Measurements from ENCODE around the gene C2orf15. TPM values are rescaled to one million over a fixed set of nuclear protein-coding genes. Genes with fewer than 3 reads are reported as not detected.

C2orf15 gene
- total RNA-seq, result 0.18 TPM in 1 of 2 replicates, not detected in the other

DNA sequence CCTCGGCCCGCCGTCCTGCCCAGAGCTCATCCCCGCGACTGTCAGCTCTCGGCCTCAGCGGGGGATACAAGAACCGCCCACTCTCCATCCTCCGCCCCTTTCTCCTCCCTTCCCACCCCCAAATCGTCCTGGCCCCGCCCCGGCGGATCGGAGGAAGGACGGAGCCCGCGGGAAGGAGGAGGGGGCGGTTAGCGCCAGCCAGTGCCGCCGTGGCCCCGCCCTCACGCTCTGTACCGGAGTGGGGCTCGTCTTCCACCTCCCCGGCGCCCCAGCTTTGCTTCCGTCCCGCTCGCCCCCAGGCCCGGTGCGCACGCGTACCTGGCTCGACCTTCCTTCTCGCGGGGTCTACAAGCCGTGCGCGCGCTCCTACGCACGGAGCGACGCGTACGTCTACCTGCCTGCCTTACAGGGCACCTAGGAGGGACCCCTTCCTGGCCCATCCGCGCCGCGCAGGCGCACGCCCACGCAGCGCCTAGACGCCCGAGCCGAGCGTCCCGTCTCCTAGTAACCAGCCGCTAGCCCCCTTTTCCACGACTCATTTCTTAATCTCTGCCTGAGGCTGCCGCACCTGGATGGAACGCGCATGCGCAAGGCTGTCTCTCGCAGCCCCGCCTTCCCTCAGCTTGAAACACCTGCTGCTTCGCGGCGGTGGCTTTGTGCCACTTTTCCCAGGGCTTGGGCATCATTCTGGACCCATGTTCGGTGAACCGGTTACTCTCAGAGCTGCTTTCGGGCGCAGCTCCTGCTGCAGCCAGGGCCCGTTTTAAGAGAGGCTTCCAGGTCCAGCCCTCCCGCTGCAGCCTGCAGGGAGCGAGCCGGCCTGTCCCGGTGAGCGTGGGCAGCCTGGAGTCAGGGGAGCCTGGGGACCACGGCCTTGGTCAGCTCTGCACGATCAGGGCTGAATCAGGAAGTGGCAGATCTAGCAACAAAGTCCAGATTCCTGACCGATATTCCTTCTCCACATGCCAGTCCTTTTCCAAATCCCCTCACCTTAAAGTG is at the start of gene C2orf15:
Gene C2orf15, plus strand, starts transcription at position 598 of the 999 bp plus-strand sequence. CDS start 8,852 bp downstream, outside the sequence.

GRCh38 chr2:99154643-99155536 is 13.4 kb downstream of the C2orf15 start, which contains the start of the genes LIPT1 and TSGA10:
Gene LIPT1 (plus strand): TSS chr2:99154967. CDS start chr2:99161958, 6,991 bp downstream.
Gene TSGA10 (minus strand): TSS chr2:99154942. CDS start chr2:99109439, 45,503 bp downstream.

GRCh38 chr2:99180755-99181623 is 39.5 kb downstream of the C2orf15 start, which contains the start of the genes MITD1 and MRPL30:
Gene MITD1 (minus strand): TSS chr2:99181058. CDS start chr2:99180981, 77 bp downstream.
Gene MRPL30 (plus strand): TSS chr2:99181184. CDS start chr2:99186204, 5,020 bp downstream.

Other genes starting within 250 kb of the C2orf15 start
- not detected in 2 replicates for gene CRACDL, start 205.5 kb upstream of the C2orf15 start, total RNA-seq
- 3.3 and 13.1 TPM in 2 replicates for gene TSGA10, start 13.2 kb downstream of the C2orf15 start, total RNA-seq
- 4.1 and 6.2 TPM in 2 replicates for gene LIPT1, start 13.3 kb downstream of the C2orf15 start, total RNA-seq
- 25.5 and 26.9 TPM in 2 replicates for gene MITD1, start 39.4 kb downstream of the C2orf15 start, total RNA-seq
- gene MRPL30, start 39.5 kb downstream of the C2orf15 start, total RNA-seq, result 33.9 and 36.1 TPM in 2 replicates
- not detected in 2 replicates for gene LYG2, start 114.0 kb downstream of the C2orf15 start, total RNA-seq
- gene LYG1, start 159.5 kb downstream of the C2orf15 start, total RNA-seq, result 0.14 TPM in 1 of 2 replicates, not detected in the other
- gene TXNDC9, start 194.6 kb downstream of the C2orf15 start, total RNA-seq, result 81.1 and 88.9 TPM in 2 replicates
- 34.7 and 57.7 TPM in 2 replicates for gene EIF5B, start 195.7 kb downstream of the C2orf15 start, total RNA-seq